GM10847 (cell line): ENCODE measurements around the gene ESRRA.
A peak's percentile ranks its signal among the peaks of the same experiment; 100 is the strongest.

Source experiments
- POLR2A ChIP-seq: IDR thresholded peaks from 2 replicates; pipeline ENCODE4 v1.6.1; 2011; ENCODE audit not compliant: insufficient read length; ENCODE audit errors: extremely low read depth

The ESRRA gene

GRCh38 chr11:64313491-64314145 is 8.3 kb downstream of the ESRRA start:
- TF ChIP-seq POLR2A: no peak

GRCh38 chr11:64314146-64314804 is 9.0 kb downstream of the ESRRA start:
- TF ChIP-seq POLR2A: no peak

GRCh38 chr11:64314805-64315561 is 9.7 kb downstream of the ESRRA start:
- TF ChIP-seq POLR2A: no peak

- no peak for TF ChIP-seq POLR2A
Observed at GRCh38 chr11:64316672-64317324, 11.5 kb downstream of the ESRRA start.

GRCh38 chr11:64317325-64317960 is 12.1 kb downstream of the ESRRA start, which contains the start of gene TRMT112:
TSS of gene TRMT112 (minus strand) at chr11:64317559. CDS start at chr11:64317526, 33 bp downstream.
- TF ChIP-seq POLR2A: peak; percentile 81

GRCh38 chr11:64317961-64318765 is 12.8 kb downstream of the ESRRA start, which contains the start of gene PRDX5:
TSS of gene PRDX5 (plus strand) at chr11:64318121. CDS start at chr11:64318216, 95 bp downstream.
- peak; percentile 76 for TF ChIP-seq POLR2A

GRCh38 chr11:64318766-64319761 is 13.7 kb downstream of the ESRRA start:
- TF ChIP-seq POLR2A: no peak

- no peak for TF ChIP-seq POLR2A
Observed at GRCh38 chr11:64320556-64320955, 15.2 kb downstream of the ESRRA start.

GRCh38 chr11:64321026-64321425 is 15.7 kb downstream of the ESRRA start:
- no peak for TF ChIP-seq POLR2A

- TF ChIP-seq POLR2A: no peak
Observed at GRCh38 chr11:64321533-64321932, 16.2 kb downstream of the ESRRA start.

GRCh38 chr11:64322925-64323260 is 17.6 kb downstream of the ESRRA start:
- no peak for TF ChIP-seq POLR2A

GRCh38 chr11:64323373-64323772 is 18.0 kb downstream of the ESRRA start:
- no peak for TF ChIP-seq POLR2A
